ENCODE results near the gene SYT7. TPM values are rescaled to one million over a fixed set of nuclear protein-coding genes. Genes with fewer than 3 reads are reported as not detected.
A peak's percentile ranks its signal among the peaks of the same experiment; 100 is the strongest.

The SYT7 gene
- total RNA-seq, 2 experiments from 2014 or later: 0.04 TPM; not detected in 1

DNA sequence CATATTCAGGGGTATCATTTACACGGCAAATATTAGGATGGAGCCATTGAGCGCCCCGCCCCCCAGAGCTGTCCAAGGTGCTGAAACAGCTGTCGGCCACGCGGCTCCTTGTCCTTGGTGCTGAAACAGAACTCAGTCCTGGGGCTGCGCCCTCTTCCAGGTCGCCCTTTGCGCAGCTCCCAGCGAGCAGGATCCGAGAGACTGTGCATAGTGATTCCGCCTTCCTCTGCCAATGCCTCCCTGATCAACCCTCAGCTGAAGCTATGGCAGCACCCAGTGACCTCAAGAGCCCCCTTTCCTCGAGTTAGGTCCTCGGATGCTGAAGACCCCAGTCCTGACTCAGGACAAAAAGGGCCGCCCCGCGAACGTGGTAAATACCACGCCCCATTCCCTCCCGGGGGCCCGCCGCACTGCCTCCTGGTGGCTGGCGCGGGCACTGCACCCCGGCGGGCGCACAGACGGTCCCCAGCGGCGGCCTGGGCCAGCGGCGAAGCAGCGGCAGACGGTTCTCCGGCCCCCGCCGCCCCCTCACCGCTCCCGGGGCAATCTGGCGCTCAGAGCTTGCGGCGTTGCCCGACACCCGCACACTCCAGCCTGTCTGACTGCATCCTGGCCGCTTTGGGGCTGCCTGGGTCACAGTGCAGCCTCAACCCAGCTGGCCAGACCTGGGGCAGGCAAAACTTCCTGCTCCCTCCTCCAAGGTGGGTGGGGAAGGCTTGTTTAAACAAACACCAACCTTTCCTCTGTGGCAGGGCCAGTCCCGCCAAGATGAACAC is 13.4 kb downstream of the SYT7 start:
- intact Hi-C loops (cut with DNase I, micrococcal nuclease): loop anchor here in 1 of 2 experiments (1.0 kb wide), 1 partner anchor 14 kb away; the partner anchor contains the start of gene SYT7
- ATAC-seq (peak; percentile 91), DNase-seq (peak; percentile 86)
- Mint-ChIP-seq H3K27me3 (peaks cover 37% of the 10 kb centered on the region), H3K4me3 (no peak overlapping the region), H3K36me3 (ENCODE audit: low read depth) (no peaks in the 10 kb centered on the region), H3K4me1 (no peaks in the 10 kb centered on the region), H3K27ac (no peak overlapping the region), H3K9me3 (ENCODE audit: low read depth) (no peaks in the 10 kb centered on the region)
- CTCF ChIA-PET: interaction anchor here (0.5 to 2.6 kb wide), 12 partner anchors 10 to 120 kb away, joined by 3 to 12 read pairs (median 3); partner anchors contain the start of gene SYT7
- POLR2A ChIA-PET: no interaction called here

DNA sequence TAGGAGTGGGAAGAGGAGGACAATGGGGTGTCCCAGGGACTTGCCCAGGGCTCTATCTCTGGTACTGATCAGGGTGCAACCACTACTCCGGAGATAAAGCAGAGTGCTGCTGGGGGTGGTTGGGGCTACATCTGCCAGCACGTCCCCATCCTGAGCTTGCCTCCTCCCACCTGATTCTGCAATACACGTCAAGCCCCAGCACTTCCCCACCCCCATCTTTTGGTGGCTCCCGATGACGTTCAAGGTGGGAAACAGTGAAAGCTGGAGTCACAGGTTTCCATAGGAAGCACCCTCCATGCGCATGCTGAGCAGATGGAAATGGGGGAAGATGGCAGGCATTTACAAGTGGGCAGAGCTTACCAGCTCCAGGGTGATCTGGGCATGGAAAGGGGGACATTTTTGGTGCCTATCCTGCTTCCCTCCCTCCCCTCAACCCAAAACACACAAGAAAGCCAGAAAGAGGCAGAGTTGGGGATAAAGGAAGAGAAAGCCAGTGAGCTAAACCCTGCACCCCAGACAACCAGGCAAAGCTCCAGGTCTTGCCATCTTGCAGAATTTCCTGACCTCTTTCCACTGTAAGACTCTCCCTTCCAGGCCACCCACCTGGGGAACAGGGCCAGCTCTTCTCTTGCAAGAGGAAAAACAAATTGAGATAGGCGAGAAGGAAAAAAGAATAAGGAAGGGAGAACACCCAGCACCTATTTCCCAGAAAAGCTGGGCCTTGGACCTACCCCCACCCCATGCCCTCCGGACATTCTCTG is 15.8 kb downstream of the SYT7 start:
- CTCF ChIA-PET: interaction anchor here (0.5 to 1.1 kb wide), 3 partner anchors 29 to 48 kb away, joined by 3 to 4 read pairs (median 4); no protein-coding TSS in a partner anchor
- POLR2A ChIA-PET: no interaction called here
- Mint-ChIP-seq H3K36me3 (ENCODE audit: low read depth) (no peaks in the 10 kb centered on the region), H3K4me3 (no peak overlapping the region), H3K27me3 (peaks cover 33% of the 10 kb centered on the region), H3K9me3 (ENCODE audit: low read depth) (no peaks in the 10 kb centered on the region), H3K27ac (no peak overlapping the region), H3K4me1 (no peaks in the 10 kb centered on the region)
- DNase-seq (no peak), ATAC-seq (no peak)
- intact Hi-C loops (cut with DNase I, micrococcal nuclease): no loop called here

DNA sequence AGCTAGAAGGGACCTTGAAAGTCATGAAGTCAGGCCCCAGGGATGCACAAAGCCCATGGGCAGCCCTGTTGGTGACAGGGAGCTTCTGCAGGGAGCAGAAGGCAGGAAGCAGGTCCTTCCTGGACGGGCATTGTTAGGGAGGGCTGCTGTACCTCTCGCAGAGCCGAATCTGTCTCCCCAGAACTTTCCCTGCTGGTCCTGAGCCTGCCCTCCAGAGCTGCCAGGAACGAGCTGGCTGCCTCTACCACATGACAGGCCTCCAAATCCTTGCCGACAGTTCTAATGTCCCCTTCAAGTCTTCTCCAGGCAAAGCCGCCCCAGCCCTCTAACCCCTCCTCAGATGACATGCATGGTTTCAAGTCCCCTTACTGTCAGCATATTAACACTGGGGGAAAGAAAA is 20.1 kb downstream of the SYT7 start:
- POLR2A ChIA-PET: no interaction called here
- no peaks in the 10 kb centered on the region for H3K9me3 Mint-ChIP-seq (ENCODE audit: low read depth)
- CTCF ChIA-PET: no interaction called here

DNA sequence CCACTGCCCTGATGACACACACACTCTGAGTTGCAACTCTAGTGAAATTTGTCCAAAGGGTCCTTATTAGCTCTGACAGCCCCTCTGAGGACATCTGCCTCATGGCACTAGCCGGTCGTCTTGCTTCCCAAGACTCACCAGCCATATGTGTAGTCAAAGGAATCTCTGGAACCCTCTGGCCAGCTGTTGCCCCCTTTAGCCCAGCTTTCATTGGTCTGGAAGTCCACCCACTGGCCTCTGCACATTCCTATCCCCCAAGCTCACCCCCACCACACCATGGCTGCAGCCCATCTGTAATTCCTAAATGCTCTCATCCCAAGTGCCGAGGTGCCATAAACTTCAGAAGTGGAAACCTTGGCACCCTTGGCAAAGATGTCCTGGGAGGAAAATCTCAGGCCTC is 24.3 kb downstream of the SYT7 start:
- ChIA-PET POLR2A (no interaction called here), CTCF (interaction anchor here (1.0 kb wide), 1 partner anchor 12 kb away, joined by 3 read pairs; no protein-coding TSS in a partner anchor)
- Mint-ChIP-seq H3K4me1 (peaks cover 10% of the 10 kb centered on the region), H3K4me3 (no peak overlapping the region), H3K36me3 (ENCODE audit: low read depth) (no peaks in the 10 kb centered on the region), H3K27ac (no peak overlapping the region), H3K27me3 (peaks cover 52% of the 10 kb centered on the region), H3K9me3 (ENCODE audit: low read depth) (no peaks in the 10 kb centered on the region)
- no peak for ATAC-seq
- DNase-seq: no peak
- intact Hi-C loops (cut with DNase I, micrococcal nuclease): no loop called here

More for the DNA sequence above, 20.1 kb downstream of the SYT7 start:
- DNase-seq: no peak
- Mint-ChIP-seq H3K27me3 (peaks cover 31% of the 10 kb centered on the region), H3K27ac (no peak overlapping the region), H3K4me1 (no peaks in the 10 kb centered on the region), H3K4me3 (no peak overlapping the region), H3K36me3 (ENCODE audit: low read depth) (no peaks in the 10 kb centered on the region)
- ATAC-seq: no peak
- intact Hi-C loops (cut with DNase I, micrococcal nuclease): no loop called here

DNA sequence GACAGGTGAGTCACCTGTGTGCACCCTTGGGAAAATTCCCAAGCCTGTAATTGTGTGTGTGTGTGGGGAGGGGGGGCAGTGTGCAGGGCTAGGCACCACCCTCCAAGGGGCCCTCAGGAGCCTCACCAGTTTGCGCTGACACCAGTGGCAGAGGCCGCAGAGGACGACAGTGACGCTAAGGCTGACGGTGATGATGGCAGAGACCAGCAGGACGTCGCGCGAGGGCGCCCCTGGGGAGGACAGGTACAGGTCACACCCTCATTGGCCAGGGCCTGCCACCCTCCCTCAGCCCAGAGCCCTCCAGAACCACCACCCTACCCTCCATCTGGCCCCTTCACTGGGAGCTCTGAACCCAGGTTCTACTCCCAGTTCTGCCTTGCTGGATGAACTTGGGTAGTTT is 24.9 kb downstream of the SYT7 start:
- DNase-seq: no peak
- no peaks in the 10 kb centered on the region for H3K36me3 Mint-ChIP-seq (ENCODE audit: low read depth)
- intact Hi-C loops (cut with DNase I, micrococcal nuclease): no loop called here
- ChIA-PET POLR2A (interaction anchor here (0.9 kb wide), 1 partner anchor 21 kb away, joined by 5 read pairs; no protein-coding TSS in a partner anchor), CTCF (interaction anchor here (0.7 to 1.0 kb wide), 2 partner anchors 12 to 34 kb away, joined by 3 read pairs; no protein-coding TSS in a partner anchor)
- ATAC-seq: no peak
- H3K4me3 Mint-ChIP-seq: no peak overlapping the region
- no peaks in the 10 kb centered on the region for H3K9me3 Mint-ChIP-seq (ENCODE audit: low read depth)
- peaks cover 52% of the 10 kb centered on the region for H3K27me3 Mint-ChIP-seq
- no peak overlapping the region for H3K27ac Mint-ChIP-seq
- H3K4me1 Mint-ChIP-seq: peaks cover 10% of the 10 kb centered on the region

DNA sequence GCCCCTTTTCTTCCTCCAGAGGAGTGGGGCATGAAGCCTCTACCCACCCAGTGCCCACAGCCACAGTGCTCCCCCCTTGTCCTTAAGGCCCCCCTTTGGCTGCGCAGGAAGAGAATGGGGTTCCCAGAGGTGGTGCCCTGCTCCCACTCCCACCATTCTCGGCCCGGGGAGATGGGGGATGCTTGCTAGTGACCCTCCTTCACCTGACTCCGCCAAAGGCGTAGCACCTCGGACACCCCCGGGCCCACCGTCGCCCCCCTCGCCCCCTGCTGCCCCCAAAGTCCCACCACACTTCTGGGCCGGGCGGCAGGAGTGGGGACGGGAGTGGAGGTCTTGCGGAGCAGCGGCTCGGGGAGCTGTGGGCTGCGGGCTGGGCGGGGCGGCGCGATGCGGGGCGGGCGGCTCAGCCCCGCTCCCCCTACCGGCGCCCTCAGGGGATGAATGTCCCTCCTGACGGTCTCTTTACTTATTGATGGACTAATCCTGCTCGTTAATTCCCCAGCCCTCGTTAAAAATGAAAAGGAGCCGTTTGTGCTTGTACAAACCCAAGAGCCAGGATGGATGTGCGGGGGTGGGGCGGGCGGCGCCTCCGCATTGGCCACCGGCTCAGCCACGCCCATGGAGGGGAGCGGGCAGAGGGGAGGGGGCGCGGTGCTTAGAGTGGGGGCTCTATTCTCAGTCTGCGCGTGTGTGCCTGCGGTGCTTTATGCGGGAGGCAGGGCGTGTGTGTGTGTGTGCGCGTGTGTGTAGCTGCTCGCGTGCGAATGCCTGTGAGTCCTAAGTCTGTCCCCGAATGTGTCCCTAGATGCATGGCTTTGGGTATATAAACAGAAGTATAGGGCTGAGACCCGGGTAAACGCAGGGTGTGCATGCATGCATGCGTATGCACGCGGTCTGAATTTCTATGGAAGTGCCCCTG is 25.6 kb downstream of the SYT7 start:
- H3K27me3 Mint-ChIP-seq: peaks cover 51% of the 10 kb centered on the region
- no peak overlapping the region for H3K4me3 Mint-ChIP-seq
- no peaks in the 10 kb centered on the region for H3K9me3 Mint-ChIP-seq (ENCODE audit: low read depth)
- no peak overlapping the region for H3K27ac Mint-ChIP-seq
- H3K4me1 Mint-ChIP-seq: peaks cover 10% of the 10 kb centered on the region
- ATAC-seq (peak; percentile 30), DNase-seq (peak; percentile 22)
- intact Hi-C loops (cut with DNase I, micrococcal nuclease): no loop called here
- ChIA-PET POLR2A (interaction anchor here (0.9 kb wide), 1 partner anchor 22 kb away, joined by 5 read pairs; no protein-coding TSS in a partner anchor), CTCF (interaction anchor here (0.7 to 1.1 kb wide), 3 partner anchors 12 to 33 kb away, joined by 3 read pairs; no protein-coding TSS in a partner anchor)
- H3K36me3 Mint-ChIP-seq (ENCODE audit: low read depth): no peaks in the 10 kb centered on the region

DNA sequence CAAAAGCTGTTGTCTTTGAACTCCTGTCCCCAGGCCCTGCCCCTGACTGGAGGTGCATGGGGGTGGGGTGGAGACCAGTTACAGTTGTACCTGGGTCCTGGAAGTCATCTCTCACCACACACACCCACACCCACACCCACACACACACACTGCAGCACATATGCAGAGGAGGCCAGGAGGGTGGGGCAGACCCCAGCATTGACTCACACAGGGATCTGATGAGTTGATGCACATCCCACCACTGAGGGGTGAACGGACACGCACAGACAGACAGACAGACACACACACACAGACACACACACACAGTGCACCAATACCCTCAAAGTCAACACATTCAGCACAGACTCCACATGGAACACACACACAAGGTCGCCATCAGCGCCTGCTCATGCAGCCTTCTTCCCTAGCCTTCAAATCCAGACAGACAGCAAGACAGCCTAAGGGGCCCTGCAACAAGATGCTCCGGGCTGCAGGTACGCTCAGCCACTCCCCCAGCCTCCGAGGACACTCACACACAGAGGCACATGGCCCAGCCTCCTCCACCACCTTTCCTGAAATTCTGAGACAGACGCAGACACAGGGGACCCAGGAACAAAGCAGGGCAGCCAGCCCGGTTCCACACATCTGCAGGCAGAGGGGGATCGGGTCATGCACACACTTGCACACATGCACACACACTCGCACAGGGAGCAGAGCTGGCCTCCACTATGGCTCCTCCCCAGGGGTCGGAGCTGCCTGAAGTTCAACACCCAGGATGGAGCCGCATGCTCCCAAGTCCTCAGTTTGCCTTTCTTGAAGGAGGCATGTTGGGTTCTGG is 26.5 kb downstream of the SYT7 start:
- intact Hi-C loops (cut with DNase I, micrococcal nuclease): no loop called here
- H3K36me3 Mint-ChIP-seq (ENCODE audit: low read depth): no peaks in the 10 kb centered on the region
- peaks cover 51% of the 10 kb centered on the region for H3K27me3 Mint-ChIP-seq
- H3K27ac Mint-ChIP-seq: no peak overlapping the region
- DNase-seq (peak; percentile 19), ATAC-seq (no peak)
- H3K9me3 Mint-ChIP-seq (ENCODE audit: low read depth): no peaks in the 10 kb centered on the region
- ChIA-PET CTCF (interaction anchor here (0.5 to 1.1 kb wide), 2 partner anchors 11 to 750 kb away, joined by 3 to 4 read pairs; no protein-coding TSS in a partner anchor), POLR2A (interaction anchor here (0.7 kb wide), 1 partner anchor 426 kb away, joined by 3 read pairs; no protein-coding TSS in a partner anchor)
- peaks cover 10% of the 10 kb centered on the region for H3K4me1 Mint-ChIP-seq
- H3K4me3 Mint-ChIP-seq: no peak overlapping the region

DNA sequence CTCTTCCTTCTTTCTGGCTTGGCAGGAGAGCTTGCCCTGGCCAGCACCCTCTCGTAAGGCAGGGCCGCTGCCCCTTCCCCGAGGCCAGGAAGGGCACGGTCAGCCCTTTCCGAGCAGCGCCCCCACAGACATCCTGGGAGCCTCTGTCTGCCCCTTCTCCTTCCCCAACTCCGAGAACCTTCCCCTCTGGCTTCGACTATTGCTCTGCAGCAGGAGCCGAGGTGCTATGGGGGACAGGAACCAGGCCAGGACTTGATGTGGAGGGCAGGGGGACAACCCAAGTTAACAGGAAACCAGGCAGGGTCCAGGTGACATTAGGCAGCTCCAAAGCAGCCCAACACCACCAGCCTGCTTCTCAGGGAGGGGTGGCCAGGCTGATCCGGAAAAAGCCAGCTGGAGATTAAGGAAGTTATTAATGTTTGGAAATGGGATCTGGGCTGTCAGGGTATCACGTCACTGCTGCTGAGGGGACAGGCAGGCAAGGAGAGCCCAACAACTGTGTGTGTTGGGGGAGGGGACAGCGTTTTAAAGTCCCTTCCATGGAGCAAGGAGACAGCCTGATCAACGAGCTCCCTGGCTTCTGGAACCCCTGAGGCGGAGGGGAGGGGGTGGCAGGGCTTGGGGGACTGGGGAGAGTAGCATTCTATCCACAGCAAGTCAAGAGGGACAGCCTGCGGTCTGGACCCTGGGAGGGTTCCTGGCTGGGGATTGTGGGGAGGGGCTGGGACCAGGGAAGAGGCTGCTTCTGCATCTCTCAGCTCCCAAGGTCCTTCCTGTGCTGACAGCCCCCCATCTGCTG is 27.3 kb downstream of the SYT7 start:
- intact Hi-C loops (cut with DNase I, micrococcal nuclease): no loop called here
- peaks cover 47% of the 10 kb centered on the region for H3K27me3 Mint-ChIP-seq
- H3K9me3 Mint-ChIP-seq (ENCODE audit: low read depth): no peaks in the 10 kb centered on the region
- no peak overlapping the region for H3K4me3 Mint-ChIP-seq
- DNase-seq: no peak
- ChIA-PET POLR2A (interaction anchor here (0.7 kb wide), 1 partner anchor 425 kb away, joined by 3 read pairs; no protein-coding TSS in a partner anchor), CTCF (interaction anchor here (0.5 to 1.3 kb wide), 2 partner anchors 22 to 750 kb away, joined by 4 to 5 read pairs; no protein-coding TSS in a partner anchor)
- peaks cover 10% of the 10 kb centered on the region for H3K4me1 Mint-ChIP-seq
- no peak for ATAC-seq
- no peaks in the 10 kb centered on the region for H3K36me3 Mint-ChIP-seq (ENCODE audit: low read depth)
- H3K27ac Mint-ChIP-seq: no peak overlapping the region

DNA sequence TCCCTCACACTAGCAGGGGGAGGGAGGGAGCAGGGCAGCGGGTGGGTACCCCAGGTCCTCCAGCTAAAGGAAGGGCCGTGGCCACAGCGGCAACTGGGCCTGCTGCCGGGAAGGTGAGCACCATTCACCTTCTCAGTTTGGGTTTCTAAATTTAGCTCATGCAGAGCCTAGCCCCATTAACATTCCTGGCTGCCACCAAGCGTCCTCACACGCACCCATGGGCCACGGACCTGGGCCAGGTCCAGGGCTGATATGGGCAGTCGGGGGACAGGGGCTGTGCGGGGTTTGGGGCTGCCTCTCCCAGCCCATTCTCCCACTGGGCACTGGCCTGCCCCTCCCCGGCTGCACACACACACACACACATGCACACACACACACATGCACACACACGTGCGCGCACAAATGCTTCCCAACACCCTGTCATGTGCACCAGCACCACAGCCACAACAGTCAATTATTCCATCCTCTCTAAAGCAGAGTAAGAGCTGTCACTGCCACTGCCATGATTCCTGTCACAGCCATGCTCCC is 28.7 kb downstream of the SYT7 start:
- no peaks in the 10 kb centered on the region for H3K9me3 Mint-ChIP-seq (ENCODE audit: low read depth)
- peaks cover 43% of the 10 kb centered on the region for H3K27me3 Mint-ChIP-seq
- ATAC-seq (no peak), DNase-seq (no peak)
- H3K36me3 Mint-ChIP-seq (ENCODE audit: low read depth): no peaks in the 10 kb centered on the region
- H3K27ac Mint-ChIP-seq: no peak overlapping the region
- no peak overlapping the region for H3K4me3 Mint-ChIP-seq
- H3K4me1 Mint-ChIP-seq: peaks cover 10% of the 10 kb centered on the region
- ChIA-PET CTCF (interaction anchor here (0.5 to 1.3 kb wide), 2 partner anchors 21 to 152 kb away, joined by 3 to 5 read pairs; no protein-coding TSS in a partner anchor), POLR2A (no interaction called here)
- intact Hi-C loops (cut with DNase I, micrococcal nuclease): no loop called here
